Measurements from ENCODE around the gene SCMH1. TPM values are rescaled to one million over a fixed set of nuclear protein-coding genes. Genes with fewer than 3 reads are reported as not detected.

SCMH1 gene
- polyA plus RNA-seq, 1 donor from 2014 or later = 23.0 TPM

- Histone ChIP-seq H3K27me3 (ENCODE audit: insufficient read depth, low read depth, low read length) (no peaks in the 10 kb centered on the region), H3K4me2 (ENCODE audit: low read length) (no peak overlapping the region), H3K27ac (ENCODE audit: low read length) (no peak overlapping the region), H4K20me1 (ENCODE audit: insufficient read depth) (no peaks in the 10 kb centered on the region), H3K9ac (ENCODE audit: low read length) (no peak overlapping the region), H3K4me3 (ENCODE audit: low read length) (no peak overlapping the region), H3K36me3 (ENCODE audit: insufficient read depth, low read length) (peaks cover 4% of the 10 kb centered on the region), H3K79me2 (replicated peaks; ENCODE audit: insufficient read depth, low read length) (no peaks in the 10 kb centered on the region), H3K9me3 (ENCODE audit: low read length) (no peaks in the 10 kb centered on the region), H3F3A (ENCODE audit: insufficient read depth, low read length, poor library complexity, severe bottlenecking) (no peaks in the 10 kb centered on the region), H3K9me2 (ENCODE audit: insufficient read depth, low read length) (no peaks in the 10 kb centered on the region), H2AFZ (ENCODE audit: low read depth, low read length) (no peak overlapping the region)
- TF ChIP-seq EZH2 (IDR thresholded peaks at IDR 0.05; ENCODE audit: borderline replicate concordance, insufficient read depth, low read length, poor library complexity, severe bottlenecking) (no peak), MXI1 (conservative IDR thresholded peaks at IDR 0.05; ENCODE audit: poor library complexity, severe bottlenecking) (no peak), REST (IDR thresholded peaks at IDR 0.05; ENCODE audit: borderline replicate concordance) (no peak), TAF1 (IDR thresholded peaks at IDR 0.05; ENCODE audit: low read depth) (no peak), EP300 (conservative IDR thresholded peaks at IDR 0.05; ENCODE audit: poor library complexity, severe bottlenecking) (no peak), SMC3 (conservative IDR thresholded peaks at IDR 0.05; ENCODE audit: poor library complexity) (no peak), RAD21 (conservative IDR thresholded peaks at IDR 0.05) (no peak), POLR2AphosphoS5 (IDR thresholded peaks at IDR 0.05) (no peak)
- TF ChIP-seq, protein P1, sequence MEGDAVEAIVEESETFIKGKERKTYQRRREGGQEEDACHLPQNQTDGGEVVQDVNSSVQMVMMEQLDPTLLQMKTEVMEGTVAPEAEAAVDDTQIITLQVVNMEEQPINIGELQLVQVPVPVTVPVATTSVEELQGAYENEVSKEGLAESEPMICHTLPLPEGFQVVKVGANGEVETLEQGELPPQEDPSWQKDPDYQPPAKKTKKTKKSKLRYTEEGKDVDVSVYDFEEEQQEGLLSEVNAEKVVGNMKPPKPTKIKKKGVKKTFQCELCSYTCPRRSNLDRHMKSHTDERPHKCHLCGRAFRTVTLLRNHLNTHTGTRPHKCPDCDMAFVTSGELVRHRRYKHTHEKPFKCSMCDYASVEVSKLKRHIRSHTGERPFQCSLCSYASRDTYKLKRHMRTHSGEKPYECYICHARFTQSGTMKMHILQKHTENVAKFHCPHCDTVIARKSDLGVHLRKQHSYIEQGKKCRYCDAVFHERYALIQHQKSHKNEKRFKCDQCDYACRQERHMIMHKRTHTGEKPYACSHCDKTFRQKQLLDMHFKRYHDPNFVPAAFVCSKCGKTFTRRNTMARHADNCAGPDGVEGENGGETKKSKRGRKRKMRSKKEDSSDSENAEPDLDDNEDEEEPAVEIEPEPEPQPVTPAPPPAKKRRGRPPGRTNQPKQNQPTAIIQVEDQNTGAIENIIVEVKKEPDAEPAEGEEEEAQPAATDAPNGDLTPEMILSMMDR (IDR thresholded peaks at IDR 0.05; ENCODE audit: poor library complexity, severe bottlenecking) = no peak
Measured at GRCh38 chr1:41013024-41013423, 229.1 kb downstream of the SCMH1 start.

GRCh38 chr1:41010345-41010744, 231.8 kb downstream of the SCMH1 start:
- no peak overlapping the region for H2AFZ ChIP-seq (ENCODE audit: low read depth, low read length)
- no peaks in the 10 kb centered on the region for H3K9me3 ChIP-seq (ENCODE audit: low read length)
- no peaks in the 10 kb centered on the region for H3K9me2 ChIP-seq (ENCODE audit: insufficient read depth, low read length)
- H3K4me2 ChIP-seq (ENCODE audit: low read length) = no peak overlapping the region
- no peak overlapping the region for H3K9ac ChIP-seq (ENCODE audit: low read length)
- H4K20me1 ChIP-seq (ENCODE audit: insufficient read depth) = no peaks in the 10 kb centered on the region
- peaks cover 16% of the 10 kb centered on the region for H3K36me3 ChIP-seq (ENCODE audit: insufficient read depth, low read length)
- no peaks in the 10 kb centered on the region for H3K27me3 ChIP-seq (ENCODE audit: insufficient read depth, low read depth, low read length)
- TF ChIP-seq TAF1 (IDR thresholded peaks at IDR 0.05; ENCODE audit: low read depth) (no peak), POLR2AphosphoS5 (IDR thresholded peaks at IDR 0.05) (no peak), REST (IDR thresholded peaks at IDR 0.05; ENCODE audit: borderline replicate concordance) (no peak), EZH2 (IDR thresholded peaks at IDR 0.05; ENCODE audit: borderline replicate concordance, insufficient read depth, low read length, poor library complexity, severe bottlenecking) (no peak), MXI1 (conservative IDR thresholded peaks at IDR 0.05; ENCODE audit: poor library complexity, severe bottlenecking) (no peak), SMC3 (conservative IDR thresholded peaks at IDR 0.05; ENCODE audit: poor library complexity) (no peak)
- H3K27ac ChIP-seq (ENCODE audit: low read length) = no peak overlapping the region
- H3F3A ChIP-seq (ENCODE audit: insufficient read depth, low read length, poor library complexity, severe bottlenecking) = no peaks in the 10 kb centered on the region
- no peaks in the 10 kb centered on the region for H3K79me2 ChIP-seq (replicated peaks; ENCODE audit: insufficient read depth, low read length)
- H3K4me3 ChIP-seq (ENCODE audit: low read length) = no peak overlapping the region

Data from neural cell (in vitro differentiated cells).